ENCODE data around the gene ANK2.
"Not testable (repeated sequence)": the region's sequence is repeated elsewhere in the genome, so short reads cannot be mapped to it uniquely, and the experiment has no call there.

The ANK2 gene

GRCh38 chr4:113052379-113052951 is 3.0 kb downstream of the ANK2 start:
- no peak for DNase-seq (ENCODE audit: low read depth)

GRCh38 chr4:113053883-113054282 is 4.4 kb downstream of the ANK2 start:
- no peak for DNase-seq (ENCODE audit: low read depth)

- no peak for DNase-seq (ENCODE audit: low read depth)
Measured at GRCh38 chr4:113056318-113056717, 6.9 kb downstream of the ANK2 start.

- no peak for DNase-seq (ENCODE audit: low read depth)
Measured at GRCh38 chr4:113057891-113058290, 8.4 kb downstream of the ANK2 start.

- DNase-seq (ENCODE audit: low read depth) = no peak
Measured at GRCh38 chr4:113059449-113060182, 10.2 kb downstream of the ANK2 start.

- no peak for DNase-seq (ENCODE audit: low read depth)
Measured at GRCh38 chr4:113060853-113061252, 11.4 kb downstream of the ANK2 start.

GRCh38 chr4:113064244-113064643 is 14.8 kb downstream of the ANK2 start:
- no peak for DNase-seq (ENCODE audit: low read depth)

- no peak for DNase-seq (ENCODE audit: low read depth)
Measured at GRCh38 chr4:113065629-113066028, 16.2 kb downstream of the ANK2 start.

GRCh38 chr4:113068771-113069170 is 19.3 kb downstream of the ANK2 start:
- not testable (repeated sequence) for DNase-seq (ENCODE audit: low read depth)

GRCh38 chr4:113069212-113069892 is 19.9 kb downstream of the ANK2 start:
- no peak for DNase-seq (ENCODE audit: low read depth)

GRCh38 chr4:113070755-113071154 is 21.3 kb downstream of the ANK2 start:
- no peak for DNase-seq (ENCODE audit: low read depth)

GRCh38 chr4:113071274-113071673 is 21.8 kb downstream of the ANK2 start:
- no peak for DNase-seq (ENCODE audit: low read depth)

- no peak for DNase-seq (ENCODE audit: low read depth)
Measured at GRCh38 chr4:113071805-113072204, 22.4 kb downstream of the ANK2 start.

- no peak for DNase-seq (ENCODE audit: low read depth)
Measured at GRCh38 chr4:113073451-113074005, 24.1 kb downstream of the ANK2 start.

GRCh38 chr4:113077575-113077974 is 28.1 kb downstream of the ANK2 start:
- DNase-seq (ENCODE audit: low read depth) = no peak

- no peak for DNase-seq (ENCODE audit: low read depth)
Measured at GRCh38 chr4:113078066-113078465, 28.6 kb downstream of the ANK2 start.

GRCh38 chr4:113080050-113080449 is 30.6 kb downstream of the ANK2 start:
- DNase-seq (ENCODE audit: low read depth) = no peak

- DNase-seq (ENCODE audit: low read depth) = no peak
Measured at GRCh38 chr4:113080624-113081023, 31.2 kb downstream of the ANK2 start.

- no peak for DNase-seq (ENCODE audit: low read depth)
Measured at GRCh38 chr4:113083346-113083745, 33.9 kb downstream of the ANK2 start.

- no peak for DNase-seq (ENCODE audit: low read depth)
Measured at GRCh38 chr4:113086172-113086695, 36.8 kb downstream of the ANK2 start.

GRCh38 chr4:113088050-113088449 is 38.6 kb downstream of the ANK2 start:
- no peak for DNase-seq (ENCODE audit: low read depth)

GRCh38 chr4:113090954-113091353 is 41.5 kb downstream of the ANK2 start:
- no peak for DNase-seq (ENCODE audit: low read depth)

GRCh38 chr4:113094331-113094730 is 44.9 kb downstream of the ANK2 start:
- no peak for DNase-seq (ENCODE audit: low read depth)
